ENCODE measurements around the gene NOTUM. TPM values are rescaled to one million over a fixed set of nuclear protein-coding genes. Genes with fewer than 3 reads are reported as not detected.

Gene NOTUM
- total and polyA plus RNA-seq, 4 donors = 0.71 to 7.6 (median 2.2) TPM

- ATAC-seq (ENCODE audit: insufficient read depth, low FRiP score) (no peak), DNase-seq (no peak)
- 93 to 95% methylated on average over 26 of the region's 26 CpGs for WGBS, 2 donors
- Histone ChIP-seq H3K36me3 (ENCODE audit: control insufficient read depth in 4 of 4, insufficient read depth in 4 of 4, low read length in 4 of 4) (peaks cover 0 to 21% (median 0%) of the 10 kb centered on the region in 4 donors), H3K27ac (ENCODE audit: low read depth in 1 of 2, low read length in 1 of 2) (no peak overlapping the region), H3K9ac (ENCODE audit: insufficient read depth in 1 of 2, low read length in 2 of 2) (no peak overlapping the region), H3K4me3 (no peak overlapping the region), H3K9me3 (ENCODE audit: control insufficient read depth in 4 of 4, insufficient read depth in 3 of 4, low read length in 3 of 4) (no peaks in the 10 kb centered on the region), H3K4me1 (ENCODE audit: control insufficient read depth in 5 of 5, insufficient read depth in 5 of 5, low read length in 5 of 5) (peaks cover under 1 to 32% (median 3%) of the 10 kb centered on the region in 5 donors), H3K27me3 (ENCODE audit: control insufficient read depth in 3 of 3, insufficient read depth in 3 of 3, low read length in 2 of 3) (no peaks in the 10 kb centered on the region)
- TF ChIP-seq CTCF (IDR thresholded peaks at IDR 0.05; ENCODE audit: control extremely low read depth, extremely low read depth) = no peak
Measured at GRCh38 chr17:82008258-82008940, 47.4 kb upstream of the NOTUM start.

- no peak for DNase-seq
- no peak overlapping the region for H3K4me3 ChIP-seq
Measured at GRCh38 chr17:82007495-82008257, 46.7 kb upstream of the NOTUM start.

GRCh38 chr17:82007228-82007494 lies 46.2 kb upstream of the NOTUM start:
- 89 to 90% methylated on average over 6 of the region's 6 CpGs for WGBS, 2 donors

More at GRCh38 chr17:82007495-82008257, 46.7 kb upstream of the NOTUM start:
- 92 to 93% methylated on average over 29 to 30 of the region's 30 CpGs for WGBS, 2 donors
- Histone ChIP-seq H3K4me1 (ENCODE audit: control insufficient read depth in 5 of 5, insufficient read depth in 5 of 5, low read length in 5 of 5) (peaks cover 3 to 27% (median 8%) of the 10 kb centered on the region in 5 donors), H3K27me3 (ENCODE audit: control insufficient read depth in 3 of 3, insufficient read depth in 3 of 3, low read length in 2 of 3) (no peaks in the 10 kb centered on the region), H3K9me3 (ENCODE audit: control insufficient read depth in 4 of 4, insufficient read depth in 3 of 4, low read length in 3 of 4) (no peaks in the 10 kb centered on the region), H3K27ac (ENCODE audit: low read depth in 1 of 2, low read length in 1 of 2) (no peak overlapping the region), H3K36me3 (ENCODE audit: control insufficient read depth in 4 of 4, insufficient read depth in 4 of 4, low read length in 4 of 4) (peaks cover 0 to 20% (median 0%) of the 10 kb centered on the region in 4 donors), H3K9ac (ENCODE audit: insufficient read depth in 1 of 2, low read length in 2 of 2) (no peak overlapping the region)
- ATAC-seq (ENCODE audit: insufficient read depth, low FRiP score) = no peak
- TF ChIP-seq CTCF (IDR thresholded peaks at IDR 0.05; ENCODE audit: control extremely low read depth, extremely low read depth) = no peak

More at GRCh38 chr17:82007228-82007494, 46.2 kb upstream of the NOTUM start:
- no peak for DNase-seq
- Histone ChIP-seq H3K27me3 (ENCODE audit: control insufficient read depth in 3 of 3, insufficient read depth in 3 of 3, low read length in 2 of 3) (no peaks in the 10 kb centered on the region), H3K4me3 (no peak overlapping the region), H3K36me3 (ENCODE audit: control insufficient read depth in 4 of 4, insufficient read depth in 4 of 4, low read length in 4 of 4) (peaks cover 0 to 17% (median 0%) of the 10 kb centered on the region in 4 donors), H3K9ac (ENCODE audit: insufficient read depth in 1 of 2, low read length in 2 of 2) (no peak overlapping the region), H3K27ac (ENCODE audit: low read depth in 1 of 2, low read length in 1 of 2) (no peak overlapping the region), H3K4me1 (ENCODE audit: control insufficient read depth in 5 of 5, insufficient read depth in 5 of 5, low read length in 5 of 5) (peaks cover 3 to 22% (median 8%) of the 10 kb centered on the region in 5 donors), H3K9me3 (ENCODE audit: control insufficient read depth in 4 of 4, insufficient read depth in 3 of 4, low read length in 3 of 4) (no peaks in the 10 kb centered on the region)
- TF ChIP-seq CTCF (IDR thresholded peaks at IDR 0.05; ENCODE audit: control extremely low read depth, extremely low read depth) = no peak
- no peak for ATAC-seq (ENCODE audit: insufficient read depth, low FRiP score)

All from lung (tissue), 12 donors.